ENCODE measurements around the gene FOXP4.

Gene FOXP4

GRCh38 chr6:41594766-41595165, 48.6 kb downstream of the FOXP4 start:
- DNase-seq (no peak), ATAC-seq (replicated peaks) (no peak)
- no peaks in the 10 kb centered on the region for H3K27me3 Mint-ChIP-seq
- no peak overlapping the region for H3K27ac Mint-ChIP-seq
- H3K4me1 Mint-ChIP-seq = peaks cover 8% of the 10 kb centered on the region in 2 donors
- no peaks in the 10 kb centered on the region for H3K9me3 Mint-ChIP-seq
- H3K4me3 Mint-ChIP-seq = no peak overlapping the region
- H3K36me3 Mint-ChIP-seq = peaks cover 45 to 67% of the 10 kb centered on the region in 2 donors

- ATAC-seq (replicated peaks) = no peak
Observed at GRCh38 chr6:41595166-41595565, 49.0 kb downstream of the FOXP4 start.

GRCh38 chr6:41596096-41596685, 50.0 kb downstream of the FOXP4 start:
- H3K27ac Mint-ChIP-seq = no peak overlapping the region
- DNase-seq (no peak), ATAC-seq (replicated peaks) (no peak)
- H3K4me3 Mint-ChIP-seq = no peak overlapping the region
- H3K9me3 Mint-ChIP-seq = no peaks in the 10 kb centered on the region
- peaks cover 8% of the 10 kb centered on the region in 2 donors for H3K4me1 Mint-ChIP-seq
- no peaks in the 10 kb centered on the region for H3K27me3 Mint-ChIP-seq
- peaks cover 43 to 66% of the 10 kb centered on the region in 2 donors for H3K36me3 Mint-ChIP-seq

More at GRCh38 chr6:41595166-41595565, 49.0 kb downstream of the FOXP4 start:
- H3K27me3 Mint-ChIP-seq = no peaks in the 10 kb centered on the region
- H3K4me3 Mint-ChIP-seq = no peak overlapping the region
- H3K4me1 Mint-ChIP-seq = peaks cover 8% of the 10 kb centered on the region in 2 donors
- DNase-seq = no peak
- H3K9me3 Mint-ChIP-seq = no peaks in the 10 kb centered on the region
- H3K27ac Mint-ChIP-seq = no peak overlapping the region
- H3K36me3 Mint-ChIP-seq = peaks cover 44 to 64% of the 10 kb centered on the region in 2 donors

- ATAC-seq (replicated peaks) = no peak
- DNase-seq = no peak
- Mint-ChIP-seq H3K36me3 (peaks cover 40 to 60% of the 10 kb centered on the region in 2 donors), H3K4me1 (peaks cover 4 to 5% of the 10 kb centered on the region in 2 donors), H3K9me3 (no peaks in the 10 kb centered on the region), H3K4me3 (no peak overlapping the region), H3K27me3 (no peaks in the 10 kb centered on the region), H3K27ac (no peak overlapping the region)
Observed at GRCh38 chr6:41596807-41597206, 50.6 kb downstream of the FOXP4 start.

GRCh38 chr6:41597246-41598000, 51.2 kb downstream of the FOXP4 start:
- Mint-ChIP-seq H3K4me3 (no peak overlapping the region), H3K9me3 (no peaks in the 10 kb centered on the region), H3K4me1 (peaks cover 0 to 2% of the 10 kb centered on the region in 2 donors), H3K27ac (peak overlapping the region; percentile 56), H3K36me3 (peaks cover 40 to 60% of the 10 kb centered on the region in 2 donors), H3K27me3 (no peaks in the 10 kb centered on the region)
- no peak for ATAC-seq (replicated peaks)
- no peak for DNase-seq

- Mint-ChIP-seq H3K4me3 (no peak overlapping the region), H3K27me3 (no peaks in the 10 kb centered on the region), H3K9me3 (no peaks in the 10 kb centered on the region), H3K36me3 (peaks cover 33 to 50% of the 10 kb centered on the region in 2 donors), H3K4me1 (peaks cover 6 to 8% of the 10 kb centered on the region in 2 donors), H3K27ac (no peak overlapping the region)
- ATAC-seq (replicated peaks) (no peak), DNase-seq (no peak)
Observed at GRCh38 chr6:41598670-41599014, 52.5 kb downstream of the FOXP4 start.

GRCh38 chr6:41599015-41599851, 53.1 kb downstream of the FOXP4 start:
- peaks cover 6 to 8% of the 10 kb centered on the region in 2 donors for H3K4me1 Mint-ChIP-seq
- peaks cover 33 to 44% of the 10 kb centered on the region in 2 donors for H3K36me3 Mint-ChIP-seq
- no peak overlapping the region for H3K4me3 Mint-ChIP-seq
- no peaks in the 10 kb centered on the region for H3K27me3 Mint-ChIP-seq
- H3K27ac Mint-ChIP-seq = no peak overlapping the region
- H3K9me3 Mint-ChIP-seq = no peaks in the 10 kb centered on the region
- DNase-seq (no peak), ATAC-seq (replicated peaks) (no peak)

- Mint-ChIP-seq H3K36me3 (peaks cover 33 to 39% of the 10 kb centered on the region in 2 donors), H3K9me3 (no peaks in the 10 kb centered on the region), H3K27ac (no peak overlapping the region), H3K4me3 (no peak overlapping the region), H3K27me3 (no peaks in the 10 kb centered on the region), H3K4me1 (peaks cover 6 to 8% of the 10 kb centered on the region in 2 donors)
- ATAC-seq (replicated peaks) (no peak), DNase-seq (no peak)
Observed at GRCh38 chr6:41599852-41600445, 53.8 kb downstream of the FOXP4 start.

GRCh38 chr6:41600499-41601247, 54.5 kb downstream of the FOXP4 start:
- no peak for ATAC-seq (replicated peaks)
- Mint-ChIP-seq H3K9me3 (no peaks in the 10 kb centered on the region), H3K27me3 (peaks cover 0 to under 1% of the 10 kb centered on the region in 2 donors), H3K4me3 (no peak overlapping the region), H3K27ac (peak overlapping the region; percentile 71), H3K4me1 (peaks cover 7 to 8% of the 10 kb centered on the region in 2 donors), H3K36me3 (peaks cover 33 to 36% of the 10 kb centered on the region in 2 donors)
- no peak for DNase-seq

- no peak for ATAC-seq (replicated peaks)
- peaks cover 33 to 36% of the 10 kb centered on the region in 2 donors for H3K36me3 Mint-ChIP-seq
- H3K4me1 Mint-ChIP-seq = peaks cover 8% of the 10 kb centered on the region in 2 donors
- no peaks in the 10 kb centered on the region for H3K9me3 Mint-ChIP-seq
- peak overlapping the region; percentile 71 for H3K27ac Mint-ChIP-seq
- no peak overlapping the region for H3K4me3 Mint-ChIP-seq
- peaks cover 0 to 4% of the 10 kb centered on the region in 2 donors for H3K27me3 Mint-ChIP-seq
- no peak for DNase-seq
Observed at GRCh38 chr6:41601248-41601549, 55.0 kb downstream of the FOXP4 start.

- DNase-seq = no peak
- ATAC-seq (replicated peaks) = no peak
- H3K27ac Mint-ChIP-seq = no peak overlapping the region
- no peaks in the 10 kb centered on the region for H3K9me3 Mint-ChIP-seq
- peaks cover 0 to 4% of the 10 kb centered on the region in 2 donors for H3K27me3 Mint-ChIP-seq
- H3K4me3 Mint-ChIP-seq = no peak overlapping the region
- peaks cover 25% of the 10 kb centered on the region in 2 donors for H3K36me3 Mint-ChIP-seq
- H3K4me1 Mint-ChIP-seq = peaks cover 8% of the 10 kb centered on the region in 2 donors
Observed at GRCh38 chr6:41602422-41602743, 56.2 kb downstream of the FOXP4 start.

- Mint-ChIP-seq H3K36me3 (peaks cover 21 to 25% of the 10 kb centered on the region in 2 donors), H3K4me1 (peaks cover 8% of the 10 kb centered on the region in 2 donors), H3K9me3 (no peaks in the 10 kb centered on the region), H3K27ac (no peak overlapping the region), H3K27me3 (peaks cover 0 to 4% of the 10 kb centered on the region in 2 donors), H3K4me3 (peak overlapping the region in 1 of 2 donors; percentile 57)
- peak; percentile 92 to 94 for ATAC-seq (replicated peaks)
- DNase-seq = peak; percentile 68
Observed at GRCh38 chr6:41602864-41603608, 56.9 kb downstream of the FOXP4 start.

- Mint-ChIP-seq H3K4me3 (no peak overlapping the region), H3K27me3 (peaks cover 0 to 4% of the 10 kb centered on the region in 2 donors), H3K4me1 (peaks cover 8% of the 10 kb centered on the region in 2 donors), H3K36me3 (peaks cover 16 to 19% of the 10 kb centered on the region in 2 donors), H3K9me3 (no peaks in the 10 kb centered on the region), H3K27ac (no peak overlapping the region)
- ATAC-seq (replicated peaks) (no peak), DNase-seq (no peak)
Observed at GRCh38 chr6:41604006-41604405, 57.8 kb downstream of the FOXP4 start.

Data from stimulated activated naive B cell treated with anti-CD40 and anti-IgM and Interleukin-4, amounts not matched to agents 10 μg/mL and 1 μg/mL and 100 μg/mL, for 72 hours (primary cell).